ENCODE results near the gene RHOT2. TPM values are rescaled to one million over a fixed set of nuclear protein-coding genes. Genes with fewer than 3 reads are reported as not detected.

RHOT2 gene
- total RNA-seq, 3 donors from 2014 or later = 124 to 138 (median 127) TPM

- H3K4me3 ChIP-seq = no peak overlapping the region
- intact Hi-C loops (cut with DNase I, micrococcal nuclease) = loop anchor here (10.0 kb wide), 1 partner anchor 95 kb away; no protein-coding TSS in a partner anchor
- DNase-seq (no peak), ATAC-seq (no peak)
- no peak for TF ChIP-seq CTCF (IDR thresholded peaks at IDR 0.05)
- peaks cover 8% of the 10 kb centered on the region for H3K4me1 ChIP-seq (ENCODE audit: low read depth)
- no peaks in the 10 kb centered on the region for H3K9me3 ChIP-seq
- peaks cover 13% of the 10 kb centered on the region for H3K36me3 ChIP-seq (ENCODE audit: low read depth)
Measured at GRCh38 chr16:669666-670065, 1.7 kb downstream of the RHOT2 start.

- Histone ChIP-seq H3K4me1 (ENCODE audit: low read depth) (peaks cover 16% of the 10 kb centered on the region), H3K36me3 (ENCODE audit: low read depth) (peaks cover 13% of the 10 kb centered on the region), H3K4me3 (no peak overlapping the region), H3K9me3 (no peaks in the 10 kb centered on the region)
- DNase-seq (no peak), ATAC-seq (no peak)
- no peak for TF ChIP-seq CTCF (IDR thresholded peaks at IDR 0.05)
- intact Hi-C loops (cut with DNase I, micrococcal nuclease) = no loop called here
Measured at GRCh38 chr16:670485-671352, 2.8 kb downstream of the RHOT2 start.

GRCh38 chr16:671353-672131 is 3.6 kb downstream of the RHOT2 start:
- peaks cover 13% of the 10 kb centered on the region for H3K36me3 ChIP-seq (ENCODE audit: low read depth)
- H3K4me3 ChIP-seq = no peak overlapping the region
- peaks cover 24% of the 10 kb centered on the region for H3K4me1 ChIP-seq (ENCODE audit: low read depth)
- no peak for TF ChIP-seq CTCF (IDR thresholded peaks at IDR 0.05)
- DNase-seq (no peak), ATAC-seq (no peak)
- H3K9me3 ChIP-seq = no peaks in the 10 kb centered on the region
- intact Hi-C loops (cut with DNase I, micrococcal nuclease) = no loop called here

DNA sequence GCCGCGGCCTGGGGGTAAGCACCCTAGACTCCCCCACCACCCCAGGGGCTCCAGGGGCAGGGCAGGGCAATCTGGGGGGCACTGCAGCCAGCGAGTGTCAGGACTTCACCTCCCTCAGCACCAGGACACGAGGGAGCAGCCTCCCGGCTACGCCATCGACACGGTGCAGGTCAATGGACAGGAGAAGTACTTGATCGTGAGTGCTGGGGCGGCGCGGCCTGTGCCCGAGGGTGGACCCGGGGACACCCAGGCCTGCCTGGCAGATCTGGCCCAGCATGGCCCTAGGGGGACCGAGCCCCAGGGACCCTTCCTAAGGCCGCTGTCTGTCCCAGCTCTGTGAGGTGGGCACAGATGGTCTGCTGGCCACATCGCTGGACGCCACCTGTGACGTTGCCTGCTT is 4.4 kb downstream of the RHOT2 start:
- ATAC-seq (no peak), DNase-seq (no peak)
- TF ChIP-seq CTCF (IDR thresholded peaks at IDR 0.05) = no peak
- intact Hi-C loops (cut with DNase I, micrococcal nuclease) = no loop called here
- H3K4me3 ChIP-seq = no peak overlapping the region
- no peaks in the 10 kb centered on the region for H3K9me3 ChIP-seq
- peaks cover 13% of the 10 kb centered on the region for H3K36me3 ChIP-seq (ENCODE audit: low read depth)
- peaks cover 33% of the 10 kb centered on the region for H3K4me1 ChIP-seq (ENCODE audit: low read depth)

DNA sequence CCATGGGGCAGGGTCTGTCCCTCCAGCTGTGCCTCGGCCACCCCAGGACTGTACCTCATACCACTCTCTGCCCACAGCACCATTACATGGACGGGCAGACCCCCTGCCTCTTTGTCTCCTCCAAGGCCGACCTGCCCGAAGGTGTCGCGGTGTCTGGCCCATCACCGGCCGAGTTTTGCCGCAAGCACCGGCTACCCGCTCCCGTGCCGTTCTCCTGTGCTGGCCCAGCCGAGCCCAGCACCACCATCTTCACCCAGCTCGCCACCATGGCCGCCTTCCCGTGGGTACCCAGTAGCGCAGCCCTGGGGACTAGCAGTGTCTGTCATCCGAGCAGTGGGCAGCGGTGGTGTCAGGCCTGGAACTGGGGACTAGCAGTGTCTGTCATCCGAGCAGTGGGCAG is 4.9 kb downstream of the RHOT2 start:
- DNase-seq = no peak
- peaks cover 13% of the 10 kb centered on the region for H3K36me3 ChIP-seq (ENCODE audit: low read depth)

More for the DNA sequence above, 4.9 kb downstream of the RHOT2 start:
- Histone ChIP-seq H3K9me3 (no peaks in the 10 kb centered on the region), H3K4me3 (no peak overlapping the region), H3K4me1 (ENCODE audit: low read depth) (peaks cover 37% of the 10 kb centered on the region)
- no peak for ATAC-seq
- no peak for TF ChIP-seq CTCF (IDR thresholded peaks at IDR 0.05)
- intact Hi-C loops (cut with DNase I, micrococcal nuclease) = no loop called here
